ENCODE measurements around the gene AGK.

- no peak for TF ChIP-seq POLR2AphosphoS5 (IDR thresholded peaks at IDR 0.05)
- no peak for TF ChIP-seq CTCF (IDR thresholded peaks at IDR 0.05)
These were observed 11.3 kb downstream of the AGK start for GRCh38 chr7:141562543-141562942.

Measured in breast epithelium (tissue), 3 donors.